Sigmoid colon (tissue), 4 donors: ENCODE measurements around the gene ALX4.

Experiments
- POLR2A ChIP-seq, 2 donors: fragments of 450-650 bp; IDR thresholded peaks; one replicate each; pipeline ENCODE4 v1.6.1; 2016; ENCODE audit warnings: antibody characterized with exemption in 2 of 2, mild to moderate bottlenecking in 2 of 2, moderate library complexity in 2 of 2
- POLR2AphosphoS5 ChIP-seq, 4 donors: sonication (generic); formaldehyde crosslinking; IDR thresholded peaks; one replicate each; pipeline ENCODE4 v1.6.1; 2017; ENCODE audit warnings: antibody characterized with exemption in 4 of 4
- TF ChIP-seq, protein P1 (sequence below), 4 experiments: fragments of 450-650 bp in 3 of 4; fragments of 200-600 bp in 1 of 4; IDR thresholded peaks; one replicate each; pipeline ENCODE4 v1.5.1; 2016 to 2019; ENCODE audit warnings: antibody characterized with exemption in 4 of 4, mild to moderate bottlenecking in 3 of 4, moderate library complexity in 2 of 4

DNA sequence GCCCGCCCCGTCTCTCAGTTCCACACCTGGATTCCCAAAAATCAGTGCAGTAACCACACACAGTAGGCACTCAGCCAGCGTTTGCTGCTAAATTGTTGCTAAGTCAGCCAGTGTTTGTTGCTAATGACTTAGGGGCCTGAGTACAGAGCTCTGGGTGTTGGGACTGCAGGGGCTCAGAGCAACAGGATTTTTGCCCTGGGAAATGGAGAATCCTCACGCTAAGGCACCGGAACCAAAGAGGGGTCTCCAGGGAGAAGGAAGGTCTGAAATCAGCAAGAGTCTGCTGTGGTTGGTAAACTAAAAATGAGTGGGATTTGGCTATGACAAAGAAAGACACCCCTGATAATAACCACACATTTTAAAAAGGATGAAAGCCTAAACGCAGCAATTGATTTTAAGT lies 22.7 kb upstream of the ALX4 start:
- TF ChIP-seq POLR2A (IDR thresholded peaks at IDR 0.05), result no peak
- TF ChIP-seq, protein P1, sequence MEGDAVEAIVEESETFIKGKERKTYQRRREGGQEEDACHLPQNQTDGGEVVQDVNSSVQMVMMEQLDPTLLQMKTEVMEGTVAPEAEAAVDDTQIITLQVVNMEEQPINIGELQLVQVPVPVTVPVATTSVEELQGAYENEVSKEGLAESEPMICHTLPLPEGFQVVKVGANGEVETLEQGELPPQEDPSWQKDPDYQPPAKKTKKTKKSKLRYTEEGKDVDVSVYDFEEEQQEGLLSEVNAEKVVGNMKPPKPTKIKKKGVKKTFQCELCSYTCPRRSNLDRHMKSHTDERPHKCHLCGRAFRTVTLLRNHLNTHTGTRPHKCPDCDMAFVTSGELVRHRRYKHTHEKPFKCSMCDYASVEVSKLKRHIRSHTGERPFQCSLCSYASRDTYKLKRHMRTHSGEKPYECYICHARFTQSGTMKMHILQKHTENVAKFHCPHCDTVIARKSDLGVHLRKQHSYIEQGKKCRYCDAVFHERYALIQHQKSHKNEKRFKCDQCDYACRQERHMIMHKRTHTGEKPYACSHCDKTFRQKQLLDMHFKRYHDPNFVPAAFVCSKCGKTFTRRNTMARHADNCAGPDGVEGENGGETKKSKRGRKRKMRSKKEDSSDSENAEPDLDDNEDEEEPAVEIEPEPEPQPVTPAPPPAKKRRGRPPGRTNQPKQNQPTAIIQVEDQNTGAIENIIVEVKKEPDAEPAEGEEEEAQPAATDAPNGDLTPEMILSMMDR (IDR thresholded peaks at IDR 0.05), result no peak
- no peak for TF ChIP-seq POLR2AphosphoS5 (IDR thresholded peaks at IDR 0.05)
